ENCODE results near the gene LSAMP.

DNA sequence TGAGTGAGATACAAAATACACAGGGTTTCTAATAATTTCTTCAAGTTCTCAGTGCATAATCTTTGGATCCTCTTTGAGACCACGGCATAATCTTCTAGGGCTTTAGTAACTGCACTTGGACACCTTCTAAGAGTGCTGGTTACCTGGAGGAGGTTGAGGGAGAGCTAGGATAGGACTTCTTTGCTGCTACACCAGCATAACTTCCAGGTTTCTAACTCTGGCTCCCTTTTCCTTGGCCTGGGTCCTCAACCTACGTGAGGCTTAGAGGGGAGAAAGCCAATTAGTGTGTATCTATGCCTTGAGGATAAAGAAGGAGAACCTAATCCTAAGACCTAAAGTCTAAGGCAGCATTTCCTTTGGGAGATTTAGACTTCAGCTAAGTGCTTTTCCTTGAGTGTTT is 184.8 kb downstream of the LSAMP start:
- no peak for TF ChIP-seq TAF1 (IDR thresholded peaks at IDR 0.05; ENCODE audit: low read depth, low read length)
- TF ChIP-seq EZH2 (IDR thresholded peaks at IDR 0.05; ENCODE audit: low read depth, low read length, severe bottlenecking): no peak
- TF ChIP-seq NRF1 (IDR thresholded peaks at IDR 0.05; ENCODE audit: low read depth, low read length): no peak
- no peak for TF ChIP-seq ZNF274 (IDR thresholded peaks at IDR 0.05; ENCODE audit: borderline replicate concordance, extremely low read depth, low read length)
- TF ChIP-seq CTCF (IDR thresholded peaks at IDR 0.05; ENCODE audit: control extremely low read depth in 1 of 3, insufficient read depth in 1 of 3, low read depth in 1 of 3, low read length in 3 of 3): no peak

All from H1 (cell line).